ENCODE results near the gene PPP1R37. TPM values are rescaled to one million over a fixed set of nuclear protein-coding genes. Genes with fewer than 3 reads are reported as not detected.

Gene PPP1R37
- total RNA-seq, 1 experiment from 2014 or later, result 33.6 TPM

GRCh38 chr19:45115809-45116615 lies 23.0 kb downstream of the PPP1R37 start:
- H3T11ph ChIP-seq (ENCODE audit: low read length), result no peak overlapping the region
- no peak overlapping the region for H3K9ac ChIP-seq (ENCODE audit: extremely low read depth, insufficient read length, low read length)
- H3K79me1 ChIP-seq (ENCODE audit: insufficient read depth, low read depth, low read length, poor library complexity, severe bottlenecking), result no peaks in the 10 kb centered on the region
- H3K4me3 Mint-ChIP-seq, result no peak overlapping the region
- no peak overlapping the region for H3K27ac ChIP-seq (ENCODE audit: insufficient read length, low read depth, low read length)
- no peak overlapping the region for H2AFZ ChIP-seq (ENCODE audit: low read length)
- H4K8ac ChIP-seq (replicated peaks; ENCODE audit: insufficient read length, low read depth, low read length), result no peak overlapping the region
- no peak overlapping the region for H3K23ac ChIP-seq (ENCODE audit: insufficient read length, low read depth, low read length)
- peaks cover 0 to 4% (median 0%) of the 10 kb centered on the region in 3 experiments; a peak in 1 of 7 replicates for H3K36me3 Mint-ChIP-seq (ENCODE audit: insufficient read depth in 1 of 3, low read depth in 3 of 3)
- peaks cover 8% of the 10 kb centered on the region for H4K20me1 ChIP-seq (ENCODE audit: control insufficient read depth, insufficient read depth, insufficient read length)
- H3K27ac Mint-ChIP-seq, result peak overlapping the region in 1 of 3 experiments; percentile 55; a peak in 1 of 7 replicates
- no peaks in the 10 kb centered on the region for H3K27me3 Mint-ChIP-seq (ENCODE audit: low read depth)
- H2AK5ac ChIP-seq (ENCODE audit: insufficient read length, low read length), result no peak overlapping the region
- H3K4me2 ChIP-seq (ENCODE audit: insufficient read depth, insufficient read length, low read length), result no peak overlapping the region
- H3K23me2 ChIP-seq (ENCODE audit: insufficient read length, low read depth, low read length, poor library complexity, severe bottlenecking), result no peaks in the 10 kb centered on the region
- no peak overlapping the region for H3K18ac ChIP-seq (ENCODE audit: insufficient read length, low read depth, low read length)
- H3K4ac ChIP-seq (ENCODE audit: low read depth, low read length), result no peak overlapping the region
- no peak overlapping the region for H4K91ac ChIP-seq (ENCODE audit: insufficient read length, low read depth, low read length)
- H3K79me2 ChIP-seq (ENCODE audit: insufficient read depth, low read length), result peaks cover 8% of the 10 kb centered on the region; the same call in 1 of the 2 replicates
- H3K56ac ChIP-seq (ENCODE audit: insufficient read length, low read depth, low read length), result no peak overlapping the region
- peaks cover 14 to 39% of the 10 kb centered on the region in 2 experiments for H3K4me1 Mint-ChIP-seq
- no CpG with 5 or more reads among the region's 21 CpGs for WGBS (ENCODE audit: extremely low coverage, insufficient read length, low lambda C conversion rate)
- no peak overlapping the region for H2BK12ac ChIP-seq (ENCODE audit: insufficient read length, low read depth, low read length)
- no peak overlapping the region for H2BK15ac ChIP-seq (ENCODE audit: low read depth, low read length)
- H3K27me3 ChIP-seq (ENCODE audit: insufficient read depth, low read length), result no peaks in the 10 kb centered on the region
- H3K4me1 ChIP-seq (ENCODE audit: insufficient read depth, low read length), result no peaks in the 10 kb centered on the region; the same call in 1 of the 2 replicates
- H3K14ac ChIP-seq (ENCODE audit: insufficient read depth, low read length), result no peak overlapping the region; the same call in 1 of the 2 replicates
- no peak for DNase-seq
- H4K5ac ChIP-seq (ENCODE audit: insufficient read length, low read depth, low read length), result no peak overlapping the region
- no peak overlapping the region for H2BK5ac ChIP-seq (ENCODE audit: insufficient read length, low read length)
- TF ChIP-seq CTCF (conservative IDR thresholded peaks at IDR 0.05), result no peak
- H2BK20ac ChIP-seq (ENCODE audit: low read depth, low read length, poor library complexity, severe bottlenecking), result no peak overlapping the region
- H3K9me3 Mint-ChIP-seq, result no peaks in the 10 kb centered on the region
- H3K9me3 ChIP-seq (ENCODE audit: control insufficient read depth, low read depth, low read length), result no peaks in the 10 kb centered on the region
- H2BK120ac ChIP-seq (ENCODE audit: low read depth, low read length, poor library complexity, severe bottlenecking), result no peak overlapping the region

All from H9 (cell line).